Measurements from ENCODE around the gene TOP2B. TPM values are rescaled to one million over a fixed set of nuclear protein-coding genes. Genes with fewer than 3 reads are reported as not detected.

TOP2B gene
- total RNA-seq, 1 experiment from 2014 or later, result 181 TPM

DNA sequence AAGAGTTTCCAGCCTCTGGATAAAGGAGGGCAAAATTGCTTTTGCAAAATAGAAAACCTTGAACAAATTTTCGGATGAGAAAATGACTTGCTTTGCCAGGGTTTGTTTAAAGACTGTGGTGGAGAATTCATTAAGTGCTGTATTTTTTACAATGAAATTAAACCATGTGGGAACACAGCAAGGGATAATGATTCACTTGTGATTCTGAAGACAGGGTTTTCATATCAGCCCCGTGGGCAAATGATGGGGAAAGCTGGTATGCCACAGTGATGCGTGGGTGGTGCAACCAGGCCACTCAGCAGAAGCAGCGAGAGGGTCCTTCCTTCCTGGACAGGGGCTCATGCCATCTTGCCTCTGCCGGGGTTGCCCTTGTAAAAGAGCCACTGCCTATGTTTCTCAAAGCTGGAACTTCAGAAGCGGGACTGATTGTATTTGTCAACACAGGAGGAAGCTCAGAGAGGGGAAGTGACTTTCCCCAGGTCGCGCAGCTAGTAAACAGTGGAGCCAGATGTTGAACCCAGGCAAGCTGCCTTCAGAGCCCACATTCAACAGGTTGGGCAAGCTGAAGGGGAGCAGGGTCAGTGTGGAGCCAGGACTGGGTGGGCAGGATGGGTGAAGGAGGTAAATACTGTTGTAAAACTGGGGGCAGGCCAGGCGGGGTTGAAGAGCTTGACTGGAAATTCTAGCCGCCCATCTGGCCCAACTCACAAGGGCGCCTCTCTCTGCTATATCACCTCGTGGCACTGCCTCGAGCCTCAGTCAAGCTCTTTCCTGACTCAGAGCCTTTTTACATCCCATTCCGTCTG, 79.1 kb downstream of the TOP2B start:
- no peaks in the 10 kb centered on the region for H3K27me3 Mint-ChIP-seq (ENCODE audit: low read depth)
- Histone ChIP-seq H3K23ac (ENCODE audit: insufficient read length, low read depth, low read length) (no peak overlapping the region), H2BK120ac (ENCODE audit: low read depth, low read length, poor library complexity, severe bottlenecking) (no peak overlapping the region), H3K4me2 (ENCODE audit: insufficient read depth, insufficient read length, low read length) (no peak overlapping the region), H2BK15ac (ENCODE audit: low read depth, low read length) (no peak overlapping the region), H4K5ac (ENCODE audit: insufficient read length, low read depth, low read length) (no peak overlapping the region), H4K20me1 (ENCODE audit: control insufficient read depth, insufficient read depth, insufficient read length) (no peaks in the 10 kb centered on the region), H3K23me2 (ENCODE audit: insufficient read length, low read depth, low read length, poor library complexity, severe bottlenecking) (no peaks in the 10 kb centered on the region), H2BK12ac (ENCODE audit: insufficient read length, low read depth, low read length) (no peak overlapping the region), H3K79me2 (ENCODE audit: insufficient read depth, low read length) (no peaks in the 10 kb centered on the region), H3K27me3 (ENCODE audit: insufficient read depth, low read length) (no peaks in the 10 kb centered on the region), H3K4me1 (ENCODE audit: insufficient read depth, low read length) (no peaks in the 10 kb centered on the region), H3K4ac (ENCODE audit: low read depth, low read length) (no peak overlapping the region), H3T11ph (ENCODE audit: low read length) (no peak overlapping the region), H3K27ac (ENCODE audit: insufficient read length, low read depth, low read length) (no peak overlapping the region), H2BK20ac (ENCODE audit: low read depth, low read length, poor library complexity, severe bottlenecking) (no peak overlapping the region), H2AK5ac (ENCODE audit: insufficient read length, low read length) (no peak overlapping the region), H3K14ac (ENCODE audit: insufficient read depth, low read length) (no peak overlapping the region), H3K9ac (ENCODE audit: extremely low read depth, insufficient read length, low read length) (no peak overlapping the region), H3K79me1 (ENCODE audit: insufficient read depth, low read depth, low read length, poor library complexity, severe bottlenecking) (no peaks in the 10 kb centered on the region), H2BK5ac (ENCODE audit: insufficient read length, low read length) (no peak overlapping the region), H4K8ac (replicated peaks; ENCODE audit: insufficient read length, low read depth, low read length) (no peak overlapping the region), H3K18ac (ENCODE audit: insufficient read length, low read depth, low read length) (no peak overlapping the region), H3K9me3 (ENCODE audit: control insufficient read depth, low read depth, low read length) (no peaks in the 10 kb centered on the region), H3K56ac (ENCODE audit: insufficient read length, low read depth, low read length) (no peak overlapping the region), H4K91ac (ENCODE audit: insufficient read length, low read depth, low read length) (no peak overlapping the region), H2AFZ (ENCODE audit: low read length) (no peak overlapping the region)
- no peak for DNase-seq
- H3K4me3 Mint-ChIP-seq, result no peak overlapping the region
- H3K4me1 Mint-ChIP-seq, result peaks cover 9 to 11% of the 10 kb centered on the region in 2 experiments
- H3K36me3 Mint-ChIP-seq (ENCODE audit: insufficient read depth in 1 of 3, low read depth in 3 of 3), result no peaks in the 10 kb centered on the region
- WGBS (ENCODE audit: extremely low coverage, insufficient read length, low lambda C conversion rate), result no CpG with 5 or more reads among the region's 14 CpGs
- TF ChIP-seq, protein P1, sequence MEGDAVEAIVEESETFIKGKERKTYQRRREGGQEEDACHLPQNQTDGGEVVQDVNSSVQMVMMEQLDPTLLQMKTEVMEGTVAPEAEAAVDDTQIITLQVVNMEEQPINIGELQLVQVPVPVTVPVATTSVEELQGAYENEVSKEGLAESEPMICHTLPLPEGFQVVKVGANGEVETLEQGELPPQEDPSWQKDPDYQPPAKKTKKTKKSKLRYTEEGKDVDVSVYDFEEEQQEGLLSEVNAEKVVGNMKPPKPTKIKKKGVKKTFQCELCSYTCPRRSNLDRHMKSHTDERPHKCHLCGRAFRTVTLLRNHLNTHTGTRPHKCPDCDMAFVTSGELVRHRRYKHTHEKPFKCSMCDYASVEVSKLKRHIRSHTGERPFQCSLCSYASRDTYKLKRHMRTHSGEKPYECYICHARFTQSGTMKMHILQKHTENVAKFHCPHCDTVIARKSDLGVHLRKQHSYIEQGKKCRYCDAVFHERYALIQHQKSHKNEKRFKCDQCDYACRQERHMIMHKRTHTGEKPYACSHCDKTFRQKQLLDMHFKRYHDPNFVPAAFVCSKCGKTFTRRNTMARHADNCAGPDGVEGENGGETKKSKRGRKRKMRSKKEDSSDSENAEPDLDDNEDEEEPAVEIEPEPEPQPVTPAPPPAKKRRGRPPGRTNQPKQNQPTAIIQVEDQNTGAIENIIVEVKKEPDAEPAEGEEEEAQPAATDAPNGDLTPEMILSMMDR (conservative IDR thresholded peaks at IDR 0.05), result no peak
- H3K27ac Mint-ChIP-seq, result no peak overlapping the region; a peak in 1 of 7 replicates
- no peaks in the 10 kb centered on the region for H3K9me3 Mint-ChIP-seq
